GM12875 (cell line): Measurements from ENCODE around the gene PNPO.

Experiments
- H3K4me3 ChIP-seq: one replicate; pipeline ENCODE4 v1.5.1; 2011; ENCODE audit warnings: low read depth, low read length, control low read depth
- TF ChIP-seq, protein P1 (sequence below): IDR thresholded peaks from 2 replicates; pipeline ENCODE4 v1.5.1; 2011; ENCODE audit warnings: low read depth, mild to moderate bottlenecking, control low read depth, inconsistent platforms, low read length, moderate library complexity, borderline replicate concordance; ENCODE audit not compliant: insufficient read depth

The PNPO gene

DNA sequence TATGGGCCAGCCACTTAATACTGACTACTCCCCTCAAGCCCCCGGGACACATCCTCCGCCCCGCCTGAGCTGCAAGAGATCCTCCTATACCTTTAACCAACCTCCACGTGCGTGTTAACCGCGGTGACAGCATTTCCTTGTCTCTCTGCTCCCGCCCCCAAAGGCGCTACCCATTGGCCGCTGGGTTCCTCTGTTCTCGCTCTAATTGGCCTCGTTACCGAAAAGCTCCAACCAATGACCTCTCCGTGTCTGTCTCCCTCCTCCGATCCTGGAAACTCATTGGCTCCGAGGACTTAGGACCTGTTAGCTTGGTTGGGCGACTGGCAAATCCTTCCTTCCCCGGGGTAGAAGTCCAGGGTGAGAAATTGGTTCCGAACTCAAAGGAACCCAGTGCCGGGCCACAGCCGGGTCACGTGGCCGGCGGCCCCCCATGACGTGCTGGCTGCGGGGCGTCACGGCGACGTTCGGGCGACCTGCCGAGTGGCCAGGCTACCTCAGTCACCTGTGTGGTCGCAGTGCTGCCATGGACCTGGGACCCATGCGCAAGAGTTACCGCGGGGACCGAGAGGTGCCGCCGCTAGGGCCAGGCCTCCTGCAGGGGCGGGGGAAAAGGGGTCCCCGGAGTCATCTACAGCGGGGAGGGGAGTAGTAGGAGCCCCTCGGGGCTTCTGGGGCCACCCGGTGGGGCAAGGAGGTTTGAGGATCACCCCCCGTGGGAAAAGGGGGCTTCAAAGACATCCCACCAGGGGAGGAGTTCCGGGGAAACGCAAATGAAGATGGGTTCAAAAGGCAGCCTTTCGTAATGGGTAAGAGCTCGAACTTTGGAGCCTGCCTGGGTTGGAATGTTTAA is at the start of gene PNPO:
Gene PNPO, plus strand, starts transcription at position 326 of the 850 bp plus-strand sequence. Its CDS starts 105 bp downstream, at position 431.
- peak within 1 kb of the TSS; percentile 57 for H3K4me3 ChIP-seq
- TF ChIP-seq, protein P1, sequence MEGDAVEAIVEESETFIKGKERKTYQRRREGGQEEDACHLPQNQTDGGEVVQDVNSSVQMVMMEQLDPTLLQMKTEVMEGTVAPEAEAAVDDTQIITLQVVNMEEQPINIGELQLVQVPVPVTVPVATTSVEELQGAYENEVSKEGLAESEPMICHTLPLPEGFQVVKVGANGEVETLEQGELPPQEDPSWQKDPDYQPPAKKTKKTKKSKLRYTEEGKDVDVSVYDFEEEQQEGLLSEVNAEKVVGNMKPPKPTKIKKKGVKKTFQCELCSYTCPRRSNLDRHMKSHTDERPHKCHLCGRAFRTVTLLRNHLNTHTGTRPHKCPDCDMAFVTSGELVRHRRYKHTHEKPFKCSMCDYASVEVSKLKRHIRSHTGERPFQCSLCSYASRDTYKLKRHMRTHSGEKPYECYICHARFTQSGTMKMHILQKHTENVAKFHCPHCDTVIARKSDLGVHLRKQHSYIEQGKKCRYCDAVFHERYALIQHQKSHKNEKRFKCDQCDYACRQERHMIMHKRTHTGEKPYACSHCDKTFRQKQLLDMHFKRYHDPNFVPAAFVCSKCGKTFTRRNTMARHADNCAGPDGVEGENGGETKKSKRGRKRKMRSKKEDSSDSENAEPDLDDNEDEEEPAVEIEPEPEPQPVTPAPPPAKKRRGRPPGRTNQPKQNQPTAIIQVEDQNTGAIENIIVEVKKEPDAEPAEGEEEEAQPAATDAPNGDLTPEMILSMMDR: 0 out of 2 replicates have a peak, but pooled peaks have one; percentile 8

DNA sequence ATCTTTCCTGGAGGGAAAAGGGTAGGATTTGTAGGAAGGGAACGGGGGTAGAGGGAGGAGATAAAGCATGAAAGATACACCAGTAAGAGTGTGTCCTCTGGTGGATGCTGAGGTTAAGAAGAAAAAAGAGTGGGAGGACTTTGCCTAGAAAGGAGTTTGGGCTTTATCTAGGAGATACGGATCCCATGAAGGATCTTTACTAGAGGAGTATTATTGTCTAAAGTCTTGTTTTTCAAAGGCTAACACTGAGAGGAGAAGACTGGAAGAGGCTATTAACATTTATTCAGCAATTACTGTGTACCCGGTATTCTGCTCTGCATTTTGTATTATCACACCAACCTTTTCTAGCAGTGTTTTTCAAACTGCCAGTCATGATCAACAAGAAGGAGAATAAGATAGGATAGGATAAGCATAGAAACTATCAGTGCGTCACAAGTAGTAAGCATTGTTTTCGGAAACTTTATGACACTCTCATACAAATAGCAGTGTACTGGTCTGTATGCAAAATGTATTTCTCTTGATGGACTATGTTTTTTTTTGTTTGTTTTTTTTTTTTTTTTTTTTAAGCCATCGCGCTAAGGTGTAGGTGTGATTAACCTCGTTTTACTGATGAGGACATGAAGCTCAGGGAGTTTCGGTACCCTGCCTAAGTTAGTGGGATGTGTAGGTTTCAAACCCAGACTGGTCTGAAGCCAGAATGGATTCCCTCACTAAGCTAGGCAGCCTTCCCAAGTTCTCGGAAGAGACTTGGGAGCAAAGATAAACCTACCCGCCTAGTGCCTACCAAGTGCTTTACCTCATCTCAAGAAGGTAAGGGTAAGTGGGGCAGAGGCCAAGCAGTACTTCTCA is 46.6 kb upstream of the PNPO start:
- peak overlapping the region; percentile 66 for H3K4me3 ChIP-seq
- TF ChIP-seq, protein P1: no peak

DNA sequence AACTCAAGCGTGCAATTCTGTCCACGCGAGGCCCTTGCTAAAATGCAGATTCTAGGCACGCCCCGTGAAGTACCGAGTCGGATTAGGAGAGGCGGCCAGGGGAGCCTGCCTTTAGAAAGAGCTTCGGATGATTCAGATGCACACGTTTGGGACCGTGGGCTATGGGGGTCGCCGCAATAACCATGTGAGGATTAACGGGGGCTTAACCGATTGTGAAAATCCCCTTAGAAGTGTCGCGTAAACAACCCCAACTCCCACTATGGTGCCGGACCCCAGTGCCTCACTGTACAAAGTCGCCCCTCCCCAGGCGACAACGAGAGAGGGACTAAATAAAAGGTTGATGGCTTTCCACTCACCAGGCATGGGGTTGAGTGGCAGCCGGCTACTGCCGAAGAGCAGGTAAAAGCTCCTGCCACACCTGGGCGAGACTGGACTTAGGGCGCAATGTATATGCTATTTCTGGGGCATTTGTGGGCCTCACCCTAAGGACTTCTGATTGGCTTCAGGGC is 46.0 kb upstream of the PNPO start:
- peak overlapping the region; percentile 66 for H3K4me3 ChIP-seq
- TF ChIP-seq, protein P1: no peak

DNA sequence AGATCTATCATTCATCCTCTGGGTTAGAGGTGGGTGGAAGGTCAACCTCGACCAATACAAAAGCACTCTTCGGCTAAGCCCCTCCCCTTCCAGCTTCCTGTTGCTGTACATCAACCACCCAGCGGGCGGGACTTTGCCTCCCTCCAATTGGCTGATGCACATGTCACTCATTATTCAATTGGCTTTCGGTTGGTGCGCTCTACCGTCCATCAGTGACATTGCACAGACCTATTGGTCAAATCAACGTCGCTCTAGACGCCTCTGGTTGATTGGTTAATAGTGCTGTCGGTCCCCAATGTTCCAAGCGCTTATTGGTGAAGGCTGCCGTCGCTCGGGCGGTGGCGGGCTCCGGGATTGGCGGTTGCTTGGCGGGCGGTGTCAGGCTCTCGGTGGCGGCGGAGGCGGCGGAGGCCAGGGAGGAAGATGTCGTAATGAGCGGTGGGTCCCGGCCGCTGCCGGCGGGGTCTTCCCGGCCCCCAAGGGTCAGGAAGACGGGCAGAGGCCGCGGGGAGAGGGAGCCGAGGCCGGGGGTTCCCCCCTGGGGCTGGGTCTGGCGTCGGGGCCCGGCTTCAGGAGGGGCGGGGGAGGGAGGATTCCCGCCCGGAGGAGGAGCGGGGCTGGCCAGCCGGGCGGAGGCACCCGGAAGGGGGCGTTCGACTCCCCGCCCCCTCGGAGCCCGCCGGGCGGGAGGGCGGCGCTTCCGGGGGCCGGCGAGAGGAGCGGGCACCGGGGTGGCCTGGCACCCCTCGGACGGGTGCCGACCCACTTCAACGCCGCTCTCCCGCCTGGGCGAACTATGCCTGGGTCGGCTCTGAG is 45.3 kb upstream of the PNPO start, which contains the start of gene SP2:
Gene SP2, plus strand, starts transcription at position 381 of the 816 bp plus-strand sequence. Its CDS starts 51 bp downstream, at position 432.
- TF ChIP-seq, protein P1: no peak
- H3K4me3 ChIP-seq: peak within 1 kb of the TSS; percentile 66

DNA sequence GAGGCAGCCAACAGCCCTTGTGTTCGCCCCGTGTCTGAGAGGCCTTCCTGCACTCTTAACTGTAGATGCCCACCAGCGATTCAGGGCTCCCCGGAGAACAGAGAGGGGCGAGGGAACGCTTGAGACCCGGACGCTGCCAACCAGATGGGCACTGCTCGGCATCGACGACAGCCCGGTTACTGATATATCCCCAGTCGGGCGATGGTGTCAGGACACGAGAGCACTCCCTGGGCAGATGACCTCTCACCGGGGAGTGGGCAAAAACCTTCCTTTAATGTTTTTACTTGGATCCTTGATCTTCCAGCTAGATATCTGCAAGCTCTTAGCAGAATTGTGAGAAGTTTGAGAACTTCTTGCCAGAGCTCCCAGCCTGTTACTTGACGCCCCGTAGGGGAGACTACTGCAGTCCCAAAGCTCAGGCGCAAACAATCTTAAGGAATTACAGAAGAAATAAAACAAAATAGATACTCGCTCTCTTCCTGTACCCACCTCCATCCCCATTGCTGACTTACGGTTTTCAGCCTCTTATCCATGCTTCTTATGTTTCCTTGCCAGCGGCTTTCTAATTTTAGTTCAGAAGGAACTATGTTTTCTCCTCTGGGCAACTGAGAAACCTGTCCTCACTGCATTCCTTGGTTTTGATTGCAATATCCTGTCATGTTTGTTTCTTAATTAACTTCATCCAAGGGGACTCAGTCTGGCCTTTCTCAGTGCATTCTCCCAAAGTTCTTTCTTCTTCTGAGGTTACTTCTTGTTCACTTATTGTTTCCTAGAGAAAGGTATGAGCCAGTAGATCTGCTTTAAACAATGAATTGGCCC is 44.5 kb upstream of the PNPO start:
- H3K4me3 ChIP-seq: peak overlapping the region; percentile 64
- TF ChIP-seq, protein P1: no peak

DNA sequence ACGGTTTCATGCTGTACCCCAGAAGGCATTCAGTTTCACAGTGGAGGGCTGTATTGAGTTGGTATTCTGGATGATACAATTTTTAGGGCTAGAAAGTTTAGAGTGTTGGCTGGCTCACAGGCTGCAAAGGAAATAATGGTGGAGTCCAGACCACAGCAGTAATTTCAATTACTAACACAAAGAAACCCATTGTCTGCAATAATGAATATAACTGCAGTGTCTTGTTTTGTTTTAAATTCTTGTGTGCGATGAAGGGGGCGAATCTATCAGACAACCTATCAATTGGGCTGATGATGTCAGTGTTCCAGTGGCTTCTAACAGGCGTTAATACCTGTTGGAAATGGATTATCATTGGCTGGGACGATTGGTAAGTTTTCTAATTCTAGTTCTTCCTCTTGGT is 43.8 kb upstream of the PNPO start:
- TF ChIP-seq, protein P1: no peak
- H3K4me3 ChIP-seq: no peak overlapping the region
